K562 (cell line): ENCODE data around the gene ENDOG. TPM values are rescaled to one million over a fixed set of nuclear protein-coding genes. Genes with fewer than 3 reads are reported as not detected.

ENCODE experiments used
- CBX3 ChIP-seq, 2 experiments: IDR thresholded peaks; 1 replicate in 1 of 2; 2 replicates in 1 of 2; pipeline ENCODE4 v1.6.1; 2012; ENCODE audit warnings: inconsistent platforms in 2 of 2, low read length in 2 of 2, borderline replicate concordance in 1 of 2, control low read depth in 1 of 2
- GABPB1 ChIP-seq: sonication (generic); formaldehyde crosslinking; IDR thresholded peaks from 2 replicates; pipeline ENCODE4 v1.8.0; 2022; ENCODE audit warnings: mild to moderate bottlenecking, missing genetic modification reagents
- HDGF ChIP-seq: fragments of 450-650 bp; IDR thresholded peaks from 2 replicates; pipeline ENCODE4 v1.6.1; 2016
- NCOA6 ChIP-seq: fragments of 450-650 bp; IDR thresholded peaks from 2 replicates; pipeline ENCODE4 v1.6.1; 2017; ENCODE audit warnings: mild to moderate bottlenecking
- NR4A1 ChIP-seq, 2 experiments: fragments of 250-450 bp in 1 of 2; fragments of 450-650 bp in 1 of 2; sonication (Bioruptor Pico) in 1 of 2; IDR thresholded peaks; 2 replicates each; pipeline versions ENCODE4 v1.4.0 to v1.6.1; 2016 to 2020; ENCODE audit warnings: mild to moderate bottlenecking in 2 of 2, missing compliant biosample characterization in 1 of 2, missing genetic modification characterization in 1 of 2, moderate library complexity in 1 of 2
- NRF1 ChIP-seq, 2 experiments: fragments of 450-650 bp; IDR thresholded peaks in 1 of 2; conservative IDR thresholded peaks in 1 of 2; 2 replicates each; pipeline ENCODE4 v1.6.1; 2014; ENCODE audit warnings: mild to moderate bottlenecking in 2 of 2
- POLR2G ChIP-seq: fragments of 200-400 bp; formaldehyde crosslinking; IDR thresholded peaks from 2 replicates; pipeline ENCODE4 v1.6.1; 2017; ENCODE audit warnings: low read depth, mild to moderate bottlenecking, antibody characterized with exemption, low read length, moderate library complexity
- PRMT5 ChIP-seq: sonication (generic); formaldehyde crosslinking; IDR thresholded peaks from 2 replicates; pipeline ENCODE4 v1.5.0; 2020; ENCODE audit warnings: missing genetic modification reagents
- RAD21 ChIP-seq, 2 experiments: fragments of 250-450 bp in 1 of 2; fragments of 450-650 bp in 1 of 2; sonication (Bioruptor Pico) in 1 of 2; formaldehyde crosslinking in 1 of 2; IDR thresholded peaks in 1 of 2; conservative IDR thresholded peaks in 1 of 2; 2 replicates each; pipeline versions ENCODE4 v1.4.0 to v1.8.0; 2020 to 2022; ENCODE audit warnings: mild to moderate bottlenecking in 2 of 2, moderate library complexity in 1 of 2
- RBM22 ChIP-seq: fragments of 200-400 bp; formaldehyde crosslinking; IDR thresholded peaks from 2 replicates; pipeline ENCODE4 v1.6.1; 2018; ENCODE audit warnings: low read length, low read depth; ENCODE audit not compliant: poor library complexity, severe bottlenecking
- RNF2 ChIP-seq: sonication (generic); IDR thresholded peaks from 2 replicates; pipeline ENCODE4 v1.6.1; 2016
- TRIM24 ChIP-seq, 2 experiments: fragments of 450-650 bp; IDR thresholded peaks; 2 replicates each; pipeline ENCODE4 v1.6.1; 2016
- WHSC1 ChIP-seq: IDR thresholded peaks from one replicate; pipeline ENCODE4 v1.6.1; 2012; ENCODE audit warnings: low read length, control low read depth, inconsistent platforms
- ZNF12 ChIP-seq: sonication (generic); formaldehyde crosslinking; IDR thresholded peaks from 2 replicates; pipeline ENCODE4 v1.4.0; 2020; ENCODE audit warnings: mild to moderate bottlenecking, missing genetic modification reagents
- ZNF224 ChIP-seq: sonication (generic); formaldehyde crosslinking; IDR thresholded peaks from 2 replicates; pipeline ENCODE4 v1.8.0; 2022; ENCODE audit warnings: mild to moderate bottlenecking, missing genetic modification reagents
- polyA plus RNA-seq, 8 experiments: library from polyadenylated mRNA; depleted of rRNA in 4 of 8; stranded (reverse) in 5 of 8; unstranded in 3 of 8; fragments of >200 nt; fragmentation: Nextera tagmentation in 2 of 8; fragmentation: Illumina TruSeq in 1 of 8; extraction: Ambion mirVana in 2 of 8; extraction: Trizol in 1 of 8; gene quantifications; 2 replicates each; pipeline versions ENCODE4 v1.2.1 to v1.2.3, GENCODE V29; 2011 to 2014; ENCODE audit warnings: inconsistent platforms in 1 of 8, missing spikeins in 1 of 8
- total RNA-seq, 7 experiments: library from RNA; depleted of rRNA in 6 of 7; stranded (reverse); fragments of >200 nt in 6 of 7; fragmentation: Illumina TruSeq in 2 of 7; extraction: Trizol in 2 of 7; gene quantifications; 2 replicates each; pipeline versions ENCODE4 v1.2.1 to v1.2.3, GENCODE V29; 2011 to 2021; ENCODE audit warnings: low replicate concordance in 1 of 7
- TF ChIP-seq, protein P1 (sequence below): fragments of 450-650 bp; IDR thresholded peaks from one replicate; pipeline ENCODE4 v1.6.1; 2018; ENCODE audit warnings: mild to moderate bottlenecking, moderate library complexity; ENCODE audit not compliant: partially characterized antibody
- TF ChIP-seq, protein P2 (sequence below): sonication (generic); formaldehyde crosslinking; IDR thresholded peaks from 2 replicates; pipeline ENCODE4 v1.8.1; 2023; ENCODE audit warnings: mild to moderate bottlenecking, missing genetic modification reagents
- TF ChIP-seq, protein P3 (sequence below): fragments of 250-450 bp; sonication (Bioruptor Pico); IDR thresholded peaks from 2 replicates; pipeline ENCODE4 v1.5.0; 2020; ENCODE audit warnings: mild to moderate bottlenecking
- TF ChIP-seq, protein P4 (sequence below): fragments of 250-450 bp; sonication (Bioruptor Pico); IDR thresholded peaks from 2 replicates; pipeline ENCODE4 v1.4.0; 2020; ENCODE audit warnings: mild to moderate bottlenecking, moderate library complexity

The ENDOG gene
- total and polyA plus RNA-seq, 9 of the 15 experiments (the other 6 are each of a cell fraction or from before 2014, with no cell fraction given), result 1.2 to 91.0 (median 25.5) TPM

DNA sequence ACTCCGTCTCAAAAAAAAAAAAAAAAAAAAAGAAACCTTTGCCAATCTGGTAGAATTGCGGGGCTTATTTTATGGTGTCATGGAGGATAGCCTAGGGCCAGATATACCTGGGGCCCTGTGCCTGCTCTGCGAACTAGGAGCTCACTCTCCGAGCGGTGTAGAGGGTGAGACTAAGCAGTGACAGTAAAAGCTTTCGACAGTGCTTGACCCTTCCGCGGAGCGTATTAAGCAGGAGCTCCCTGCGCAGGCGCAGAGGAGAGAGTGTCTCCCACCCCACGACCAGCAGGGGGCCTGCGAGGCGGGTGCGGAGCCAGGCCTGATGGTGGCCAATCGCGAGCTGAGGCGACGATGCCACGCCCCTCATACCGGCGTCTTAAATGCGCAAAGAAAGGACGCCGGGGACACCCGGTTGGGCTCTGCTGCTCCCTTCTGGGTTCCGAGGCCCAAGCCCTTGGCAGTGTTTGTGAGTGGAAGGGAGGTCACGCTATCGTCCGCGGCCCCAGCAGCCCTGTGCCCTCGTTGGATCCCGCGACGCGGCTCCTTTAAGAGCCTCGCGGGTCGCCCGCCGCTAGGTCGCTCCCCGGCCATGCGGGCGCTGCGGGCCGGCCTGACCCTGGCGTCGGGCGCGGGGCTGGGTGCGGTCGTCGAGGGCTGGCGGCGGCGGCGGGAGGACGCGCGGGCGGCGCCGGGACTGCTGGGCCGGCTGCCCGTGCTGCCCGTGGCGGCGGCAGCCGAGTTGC lies at the start of gene ENDOG (continued):
- TF ChIP-seq CBX3 (IDR thresholded peaks at IDR 0.05; ENCODE audit: borderline replicate concordance in 1 of 2, low read length in 2 of 2) (peak in 1 of 2 experiments; percentile 60; a peak in 1 of 3 replicates), RNF2 (peak; percentile 63; the same call in 1 of the 2 replicates), NRF1 (conservative IDR thresholded peaks at IDR 0.05 in 1 of 2, IDR thresholded peaks at IDR 0.05 in 1 of 2) (peak; percentile 99), ZNF12 (CRISPR knock-in tag) (0 out of 2 replicates have a peak, but pooled peaks have one; percentile 56), ZNF224 (CRISPR knock-in tag) (no peak), RAD21 (CRISPR knock-in tag; conservative IDR thresholded peaks at IDR 0.05 in 1 of 2, IDR thresholded peaks at IDR 0.05 in 1 of 2) (peak; percentile 38 to 47), TRIM24 (IDR thresholded peaks at IDR 0.05) (peak in 1 of 2 experiments; percentile 33; a peak in 1 of 4 replicates), NR4A1 (CRISPR knock-in tag; IDR thresholded peaks at IDR 0.05) (no peak), NR4A1 (tag; IDR thresholded peaks at IDR 0.05) (no peak), PRMT5 (CRISPR knock-in tag) (no peak), WHSC1 (no peak), POLR2G (peak; percentile 94), RBM22 (no peak), NCOA6 (peak; percentile 35; the same call in 1 of the 2 replicates), HDGF (no peak), GABPB1 (CRISPR knock-in tag) (no peak; the same call in 1 of the 2 replicates)
- TF ChIP-seq, protein P1, sequence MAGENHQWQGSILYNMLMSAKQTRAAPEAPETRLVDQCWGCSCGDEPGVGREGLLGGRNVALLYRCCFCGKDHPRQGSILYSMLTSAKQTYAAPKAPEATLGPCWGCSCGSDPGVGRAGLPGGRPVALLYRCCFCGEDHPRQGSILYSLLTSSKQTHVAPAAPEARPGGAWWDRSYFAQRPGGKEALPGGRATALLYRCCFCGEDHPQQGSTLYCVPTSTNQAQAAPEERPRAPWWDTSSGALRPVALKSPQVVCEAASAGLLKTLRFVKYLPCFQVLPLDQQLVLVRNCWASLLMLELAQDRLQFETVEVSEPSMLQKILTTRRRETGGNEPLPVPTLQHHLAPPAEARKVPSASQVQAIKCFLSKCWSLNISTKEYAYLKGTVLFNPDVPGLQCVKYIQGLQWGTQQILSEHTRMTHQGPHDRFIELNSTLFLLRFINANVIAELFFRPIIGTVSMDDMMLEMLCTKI, result no peak
- TF ChIP-seq, protein P2, sequence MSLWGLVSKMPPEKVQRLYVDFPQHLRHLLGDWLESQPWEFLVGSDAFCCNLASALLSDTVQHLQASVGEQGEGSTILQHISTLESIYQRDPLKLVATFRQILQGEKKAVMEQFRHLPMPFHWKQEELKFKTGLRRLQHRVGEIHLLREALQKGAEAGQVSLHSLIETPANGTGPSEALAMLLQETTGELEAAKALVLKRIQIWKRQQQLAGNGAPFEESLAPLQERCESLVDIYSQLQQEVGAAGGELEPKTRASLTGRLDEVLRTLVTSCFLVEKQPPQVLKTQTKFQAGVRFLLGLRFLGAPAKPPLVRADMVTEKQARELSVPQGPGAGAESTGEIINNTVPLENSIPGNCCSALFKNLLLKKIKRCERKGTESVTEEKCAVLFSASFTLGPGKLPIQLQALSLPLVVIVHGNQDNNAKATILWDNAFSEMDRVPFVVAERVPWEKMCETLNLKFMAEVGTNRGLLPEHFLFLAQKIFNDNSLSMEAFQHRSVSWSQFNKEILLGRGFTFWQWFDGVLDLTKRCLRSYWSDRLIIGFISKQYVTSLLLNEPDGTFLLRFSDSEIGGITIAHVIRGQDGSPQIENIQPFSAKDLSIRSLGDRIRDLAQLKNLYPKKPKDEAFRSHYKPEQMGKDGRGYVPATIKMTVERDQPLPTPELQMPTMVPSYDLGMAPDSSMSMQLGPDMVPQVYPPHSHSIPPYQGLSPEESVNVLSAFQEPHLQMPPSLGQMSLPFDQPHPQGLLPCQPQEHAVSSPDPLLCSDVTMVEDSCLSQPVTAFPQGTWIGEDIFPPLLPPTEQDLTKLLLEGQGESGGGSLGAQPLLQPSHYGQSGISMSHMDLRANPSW (CRISPR knock-in tag), result peak; percentile 72; the same call in 1 of the 2 replicates
- TF ChIP-seq, protein P3, sequence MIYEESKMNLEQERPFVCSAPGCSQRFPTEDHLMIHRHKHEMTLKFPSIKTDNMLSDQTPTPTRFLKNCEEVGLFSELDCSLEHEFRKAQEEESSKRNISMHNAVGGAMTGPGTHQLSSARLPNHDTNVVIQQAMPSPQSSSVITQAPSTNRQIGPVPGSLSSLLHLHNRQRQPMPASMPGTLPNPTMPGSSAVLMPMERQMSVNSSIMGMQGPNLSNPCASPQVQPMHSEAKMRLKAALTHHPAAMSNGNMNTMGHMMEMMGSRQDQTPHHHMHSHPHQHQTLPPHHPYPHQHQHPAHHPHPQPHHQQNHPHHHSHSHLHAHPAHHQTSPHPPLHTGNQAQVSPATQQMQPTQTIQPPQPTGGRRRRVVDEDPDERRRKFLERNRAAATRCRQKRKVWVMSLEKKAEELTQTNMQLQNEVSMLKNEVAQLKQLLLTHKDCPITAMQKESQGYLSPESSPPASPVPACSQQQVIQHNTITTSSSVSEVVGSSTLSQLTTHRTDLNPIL, result no peak
- TF ChIP-seq, protein P4, sequence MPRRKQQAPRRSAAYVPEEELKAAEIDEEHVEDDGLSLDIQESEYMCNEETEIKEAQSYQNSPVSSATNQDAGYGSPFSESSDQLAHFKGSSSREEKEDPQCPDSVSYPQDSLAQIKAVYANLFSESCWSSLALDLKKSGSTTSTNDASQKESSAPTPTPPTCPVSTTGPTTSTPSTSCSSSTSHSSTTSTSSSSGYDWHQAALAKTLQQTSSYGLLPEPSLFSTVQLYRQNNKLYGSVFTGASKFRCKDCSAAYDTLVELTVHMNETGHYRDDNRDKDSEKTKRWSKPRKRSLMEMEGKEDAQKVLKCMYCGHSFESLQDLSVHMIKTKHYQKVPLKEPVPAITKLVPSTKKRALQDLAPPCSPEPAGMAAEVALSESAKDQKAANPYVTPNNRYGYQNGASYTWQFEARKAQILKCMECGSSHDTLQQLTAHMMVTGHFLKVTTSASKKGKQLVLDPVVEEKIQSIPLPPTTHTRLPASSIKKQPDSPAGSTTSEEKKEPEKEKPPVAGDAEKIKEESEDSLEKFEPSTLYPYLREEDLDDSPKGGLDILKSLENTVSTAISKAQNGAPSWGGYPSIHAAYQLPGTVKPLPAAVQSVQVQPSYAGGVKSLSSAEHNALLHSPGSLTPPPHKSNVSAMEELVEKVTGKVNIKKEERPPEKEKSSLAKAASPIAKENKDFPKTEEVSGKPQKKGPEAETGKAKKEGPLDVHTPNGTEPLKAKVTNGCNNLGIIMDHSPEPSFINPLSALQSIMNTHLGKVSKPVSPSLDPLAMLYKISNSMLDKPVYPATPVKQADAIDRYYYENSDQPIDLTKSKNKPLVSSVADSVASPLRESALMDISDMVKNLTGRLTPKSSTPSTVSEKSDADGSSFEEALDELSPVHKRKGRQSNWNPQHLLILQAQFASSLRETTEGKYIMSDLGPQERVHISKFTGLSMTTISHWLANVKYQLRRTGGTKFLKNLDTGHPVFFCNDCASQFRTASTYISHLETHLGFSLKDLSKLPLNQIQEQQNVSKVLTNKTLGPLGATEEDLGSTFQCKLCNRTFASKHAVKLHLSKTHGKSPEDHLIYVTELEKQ, result no peak
